ENCODE results near the gene C2orf68.

C2orf68 gene

GRCh38 chr2:85557130-85557529, 54.7 kb downstream of the C2orf68 start:
- H3K27me3 ChIP-seq (ENCODE audit: control insufficient read depth, insufficient read depth, low read length), result no peaks in the 10 kb centered on the region

More at GRCh38 chr2:85557130-85557529, 54.7 kb downstream of the C2orf68 start:
- Histone ChIP-seq H3K4me3 (ENCODE audit: low read depth, low read length) (no peak overlapping the region), H3K4me1 (ENCODE audit: control insufficient read depth, insufficient read depth, low read length) (no peaks in the 10 kb centered on the region), H3K9ac (ENCODE audit: low read depth, low read length) (no peak overlapping the region), H3K36me3 (ENCODE audit: control insufficient read depth, insufficient read depth, low read length) (peaks cover 66% of the 10 kb centered on the region), H3K9me3 (ENCODE audit: control insufficient read depth, insufficient read depth, low read length) (no peaks in the 10 kb centered on the region), H3K27ac (ENCODE audit: low read depth, low read length) (no peak overlapping the region)
